ENCODE results near the gene KRTAP19-1. TPM values are rescaled to one million over a fixed set of nuclear protein-coding genes. Genes with fewer than 3 reads are reported as not detected.

KRTAP19-1 gene
- total RNA-seq, 1 donor from 2014 or later, result not detected

GRCh38 chr21:30430170-30430655 is 50.0 kb downstream of the KRTAP19-1 start, which contains the start of gene KRTAP13-4:
TSS of gene KRTAP13-4 (plus strand) at chr21:30430220. CDS start at chr21:30430276, 56 bp downstream.
- no peak for DNase-seq (ENCODE audit: low read depth in 2 of 2)

Other genes with a start within 250 kb of the KRTAP19-1 start
- not detected in 2 replicates for gene KRTAP24-1, start 197.4 kb downstream of the KRTAP19-1 start, total RNA-seq
- gene KRTAP25-1, start 190.9 kb downstream of the KRTAP19-1 start, total RNA-seq, result not detected in 2 replicates
- not detected in 2 replicates for gene KRTAP26-1, start 160.1 kb downstream of the KRTAP19-1 start, total RNA-seq
- gene KRTAP27-1, start 142.7 kb downstream of the KRTAP19-1 start, total RNA-seq, result not detected in 2 replicates
- not detected in 2 replicates for gene KRTAP23-1, start 131.8 kb downstream of the KRTAP19-1 start, total RNA-seq
- gene KRTAP13-2, start 108.1 kb downstream of the KRTAP19-1 start, total RNA-seq, result not detected in 2 replicates
- gene KRTAP13-1, start 84.3 kb downstream of the KRTAP19-1 start, total RNA-seq, result not detected in 2 replicates
- gene KRTAP13-3, start 54.4 kb downstream of the KRTAP19-1 start, total RNA-seq, result not detected in 2 replicates
- gene KRTAP13-4, start 50.1 kb downstream of the KRTAP19-1 start, total RNA-seq, result not detected in 2 replicates
- not detected in 2 replicates for gene KRTAP15-1, start 40.1 kb downstream of the KRTAP19-1 start, total RNA-seq
- gene KRTAP19-2, start 7.1 kb upstream of the KRTAP19-1 start, total RNA-seq, result not detected in 2 replicates
- gene KRTAP19-3, start 11.6 kb upstream of the KRTAP19-1 start, total RNA-seq, result not detected in 2 replicates
- gene KRTAP19-4, start 16.8 kb upstream of the KRTAP19-1 start, total RNA-seq, result not detected in 2 replicates
- gene KRTAP19-5, start 21.8 kb upstream of the KRTAP19-1 start, total RNA-seq, result not detected in 2 replicates
- not detected in 2 replicates for gene KRTAP19-6, start 61.5 kb upstream of the KRTAP19-1 start, total RNA-seq
- gene KRTAP19-7, start 80.9 kb upstream of the KRTAP19-1 start, total RNA-seq, result not detected in 2 replicates
- not detected in 2 replicates for gene KRTAP22-2, start 110.0 kb upstream of the KRTAP19-1 start, total RNA-seq
- gene KRTAP6-3, start 112.1 kb upstream of the KRTAP19-1 start, total RNA-seq, result not detected in 2 replicates
- gene KRTAP6-2, start 118.5 kb upstream of the KRTAP19-1 start, total RNA-seq, result not detected in 2 replicates
- gene KRTAP22-1, start 120.7 kb upstream of the KRTAP19-1 start, total RNA-seq, result not detected in 2 replicates
- gene KRTAP6-1, start 133.6 kb upstream of the KRTAP19-1 start, total RNA-seq, result not detected in 2 replicates
- gene KRTAP20-1, start 136.1 kb upstream of the KRTAP19-1 start, total RNA-seq, result not detected in 2 replicates
- not detected in 2 replicates for gene KRTAP20-4, start 140.3 kb upstream of the KRTAP19-1 start, total RNA-seq
- not detected in 2 replicates for gene KRTAP20-2, start 154.8 kb upstream of the KRTAP19-1 start, total RNA-seq
- gene KRTAP20-3, start 162.5 kb upstream of the KRTAP19-1 start, total RNA-seq, result not detected in 2 replicates
- gene KRTAP21-3, start 238.4 kb upstream of the KRTAP19-1 start, total RNA-seq, result not detected in 2 replicates

Data from dermis microvascular lymphatic vessel endothelial cell (primary cell).